Esophagus (tissue), 2 donors: ENCODE data around the gene CHRNB2. TPM values are rescaled to one million over a fixed set of nuclear protein-coding genes. Genes with fewer than 3 reads are reported as not detected.
A peak's percentile ranks its signal among the peaks of the same experiment; 100 is the strongest.

Experiments
- H3K27ac ChIP-seq, 2 donors: one replicate each; pipeline ENCODE4 v1.5.1; 2013; ENCODE audit warnings: low read depth in 2 of 2, mild to moderate bottlenecking in 2 of 2, inconsistent platforms in 1 of 2, low read length in 1 of 2, moderate library complexity in 1 of 2
- H3K27me3 ChIP-seq, 2 donors: one replicate each; pipeline ENCODE4 v1.6.1; 2013; ENCODE audit warnings: low read length in 2 of 2, control low read depth in 1 of 2, mild to moderate bottlenecking in 1 of 2; ENCODE audit not compliant: insufficient read depth in 2 of 2, control insufficient read depth in 1 of 2
- H3K36me3 ChIP-seq, 2 donors: one replicate each; pipeline ENCODE4 v1.6.1; 2013; ENCODE audit warnings: low read length in 1 of 2; ENCODE audit not compliant: control insufficient read depth in 2 of 2, insufficient read depth in 2 of 2
- H3K4me1 ChIP-seq, 2 donors: one replicate each; pipeline ENCODE4 v1.6.1; 2013; ENCODE audit warnings: low read length in 1 of 2; ENCODE audit not compliant: control insufficient read depth in 2 of 2, insufficient read depth in 2 of 2
- H3K4me3 ChIP-seq, 2 donors: one replicate each; pipeline ENCODE4 v1.5.1; 2013; ENCODE audit warnings: low read length in 2 of 2, mild to moderate bottlenecking in 2 of 2, low read depth in 1 of 2, moderate library complexity in 1 of 2
- H3K9me3 ChIP-seq, 2 donors: one replicate each; pipeline ENCODE4 v1.6.1; 2013; ENCODE audit warnings: mild to moderate bottlenecking in 2 of 2, low read depth in 1 of 2, low read length in 1 of 2, moderate library complexity in 1 of 2; ENCODE audit not compliant: control insufficient read depth in 2 of 2, insufficient read depth in 1 of 2
- WGBS, 2 donors: extraction: QIAGEN DNeasy Blood & Tissue Kit; methylation state at CpG; one replicate each; pipeline ENCODE4 v1.1.7; 2013; 5-methylcytosine and 5-hydroxymethylcytosine counted together
- polyA plus RNA-seq, 2 donors: library from polyadenylated mRNA; stranded (reverse); fragments of 200-250 nt; gene quantifications; one replicate each; pipeline ENCODE4 v1.2.3, GENCODE V29; 2013
- donor health status: healthy with polysubstance abuse.
- donor health status: Bipolar disorder and iron deficiency.

CHRNB2 gene
- polyA plus RNA-seq, 2 donors = 0.11 to 0.18 TPM

DNA sequence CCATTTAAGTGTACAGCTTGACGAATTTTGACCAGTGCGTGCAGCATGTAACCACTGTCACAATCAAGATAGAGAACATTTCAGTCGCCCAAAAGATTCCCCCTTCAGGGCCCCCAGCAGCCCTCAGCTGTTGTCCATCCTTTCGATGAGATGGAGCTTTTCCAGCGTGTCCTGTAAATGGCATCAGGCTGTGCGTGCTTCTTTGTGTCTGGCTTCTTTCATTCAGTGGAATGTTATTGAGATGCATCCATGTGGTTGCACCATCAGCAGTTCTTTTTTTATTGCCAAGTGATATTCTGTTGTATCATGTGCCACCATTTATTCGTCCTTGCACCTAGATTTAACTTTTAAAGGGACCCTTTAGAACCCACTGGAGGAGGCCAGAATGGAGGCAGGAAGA is 31.0 kb upstream of the CHRNB2 start:
- H3K9me3 ChIP-seq = no peaks in the 10 kb centered on the region
- H3K36me3 ChIP-seq = no peaks in the 10 kb centered on the region
- no peak overlapping the region for H3K4me3 ChIP-seq
- 79 to 84% methylated on average over 7 of the region's 7 CpGs for WGBS, 2 donors
- H3K4me1 ChIP-seq = no peaks in the 10 kb centered on the region
- no peak overlapping the region for H3K27ac ChIP-seq
- H3K27me3 ChIP-seq = peaks cover 0 to 3% of the 10 kb centered on the region in 2 donors

DNA sequence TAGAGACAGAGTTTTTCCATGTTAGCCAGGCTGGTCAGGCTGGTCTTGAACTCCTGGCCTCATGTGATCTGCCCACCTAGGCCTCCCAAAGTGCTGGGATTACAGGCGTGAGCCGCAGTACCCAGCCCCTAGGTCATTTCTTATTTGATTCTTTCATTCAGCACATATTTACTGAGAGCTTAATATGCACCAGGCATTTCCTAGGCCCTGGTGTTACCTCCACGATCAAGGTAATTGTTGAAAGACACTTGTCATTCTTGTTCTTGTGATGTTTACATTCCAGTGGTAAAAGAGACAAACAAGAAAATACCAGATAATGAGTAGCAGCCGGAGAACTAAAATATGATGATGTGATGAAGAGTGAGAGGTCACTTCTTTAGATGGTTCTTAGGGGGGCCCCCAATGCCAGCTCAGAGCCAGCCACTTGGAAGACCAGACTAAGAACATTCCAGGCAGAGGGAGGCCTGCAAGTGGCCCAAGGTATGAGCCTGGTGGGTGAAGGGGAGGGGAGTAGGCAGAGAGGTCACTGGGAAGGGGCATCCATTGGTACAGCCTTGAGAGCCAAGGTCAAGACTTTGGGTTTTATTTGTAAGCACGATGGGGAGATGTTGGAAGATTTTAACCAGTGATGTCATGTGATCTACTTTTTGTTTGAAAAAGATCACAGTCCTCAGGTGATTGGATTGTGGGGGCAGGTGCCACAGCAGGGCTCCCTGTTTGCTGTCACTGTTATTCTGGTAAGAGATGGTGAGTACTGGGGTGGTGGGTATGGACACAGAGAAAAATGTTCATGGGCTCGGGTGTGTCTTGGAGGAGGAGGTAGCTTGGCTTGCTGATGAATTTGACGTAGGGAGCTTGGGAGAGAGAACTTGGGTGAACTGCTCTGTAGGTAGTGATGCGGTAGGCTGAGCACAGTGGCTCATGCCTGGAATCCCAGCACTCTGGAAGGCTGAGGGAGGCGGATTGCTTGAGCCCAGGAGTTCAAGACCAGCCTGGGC is 27.8 kb upstream of the CHRNB2 start:
- WGBS, 2 donors = 78 to 84% methylated on average over 9 of the region's 9 CpGs
- Histone ChIP-seq H3K36me3 (no peaks in the 10 kb centered on the region), H3K9me3 (no peaks in the 10 kb centered on the region), H3K27ac (no peak overlapping the region), H3K27me3 (peaks cover 0 to 3% of the 10 kb centered on the region in 2 donors), H3K4me1 (peaks cover 0 to 3% of the 10 kb centered on the region in 2 donors), H3K4me3 (no peak overlapping the region)

DNA sequence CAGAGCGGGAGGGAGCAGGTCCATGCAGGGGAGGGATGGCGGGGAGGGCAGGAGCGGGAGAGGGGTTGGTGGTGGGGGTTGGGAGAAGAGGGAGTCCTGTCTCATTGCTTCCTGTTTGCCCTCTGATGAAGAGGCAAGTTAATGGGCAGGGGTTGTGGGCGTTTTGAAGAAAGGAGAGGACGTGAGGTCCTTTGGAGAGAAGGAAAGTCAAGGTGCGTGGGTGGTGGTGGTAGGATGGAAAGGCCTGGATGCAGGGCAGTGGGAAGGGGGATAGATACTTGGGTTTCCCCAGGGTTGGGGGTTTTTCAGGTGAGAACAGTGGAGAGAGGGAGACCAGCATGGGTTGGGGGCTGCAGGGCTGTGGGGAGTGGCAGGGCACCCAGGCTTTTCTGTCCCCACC is 26.3 kb upstream of the CHRNB2 start:
- Histone ChIP-seq H3K36me3 (no peaks in the 10 kb centered on the region), H3K27ac (no peak overlapping the region), H3K9me3 (no peaks in the 10 kb centered on the region), H3K4me3 (no peak overlapping the region), H3K4me1 (peaks cover 0 to 3% of the 10 kb centered on the region in 2 donors), H3K27me3 (peaks cover 0 to 3% of the 10 kb centered on the region in 2 donors)
- 62 to 67% methylated on average over 6 of the region's 6 CpGs for WGBS, 2 donors

DNA sequence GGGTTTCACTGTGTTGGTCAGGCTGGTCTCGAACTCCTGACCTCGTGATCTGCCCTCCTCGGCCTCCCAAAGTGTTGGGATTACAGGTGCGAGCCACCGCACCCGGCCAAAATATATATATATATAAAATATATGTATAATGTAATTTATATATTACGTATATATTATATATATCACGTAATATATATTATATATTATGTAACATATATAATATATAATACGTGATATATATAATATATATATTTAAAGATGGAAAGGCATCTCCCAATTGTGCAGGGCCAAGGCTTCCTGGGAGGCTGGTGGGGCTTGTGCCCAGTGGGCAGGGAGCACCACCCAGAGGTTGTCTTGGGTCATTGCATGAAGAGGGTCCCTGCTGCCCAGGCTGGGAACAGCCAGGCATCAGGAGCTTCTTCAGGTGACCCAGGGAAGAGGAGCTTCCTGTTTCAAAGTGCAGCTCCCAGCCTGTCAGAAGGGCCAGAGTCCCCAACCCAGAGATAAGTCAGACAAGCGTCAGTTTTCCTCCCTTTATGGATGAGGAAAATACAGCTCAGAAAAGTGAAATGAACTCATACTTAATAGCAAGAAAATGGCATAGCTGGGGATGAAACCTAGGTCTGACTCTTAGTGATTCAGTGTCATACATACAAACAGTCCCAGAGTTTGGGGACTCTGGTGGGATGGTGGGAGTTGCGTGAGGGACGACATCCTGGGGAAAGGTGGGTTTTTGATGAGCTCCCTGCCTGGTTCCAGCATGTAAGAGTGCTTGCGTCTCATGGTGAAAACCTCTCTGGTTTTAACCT is 21.1 kb upstream of the CHRNB2 start:
- H3K27ac ChIP-seq = peak overlapping the region in 1 of 2 donors; percentile 63
- 74% methylated on average over 13 of the region's 13 CpGs for WGBS, 2 donors
- no peaks in the 10 kb centered on the region for H3K27me3 ChIP-seq
- peaks cover 18 to 22% of the 10 kb centered on the region in 2 donors for H3K36me3 ChIP-seq
- no peak overlapping the region for H3K4me3 ChIP-seq
- H3K4me1 ChIP-seq = peaks cover 0 to 11% of the 10 kb centered on the region in 2 donors
- H3K9me3 ChIP-seq = no peaks in the 10 kb centered on the region

DNA sequence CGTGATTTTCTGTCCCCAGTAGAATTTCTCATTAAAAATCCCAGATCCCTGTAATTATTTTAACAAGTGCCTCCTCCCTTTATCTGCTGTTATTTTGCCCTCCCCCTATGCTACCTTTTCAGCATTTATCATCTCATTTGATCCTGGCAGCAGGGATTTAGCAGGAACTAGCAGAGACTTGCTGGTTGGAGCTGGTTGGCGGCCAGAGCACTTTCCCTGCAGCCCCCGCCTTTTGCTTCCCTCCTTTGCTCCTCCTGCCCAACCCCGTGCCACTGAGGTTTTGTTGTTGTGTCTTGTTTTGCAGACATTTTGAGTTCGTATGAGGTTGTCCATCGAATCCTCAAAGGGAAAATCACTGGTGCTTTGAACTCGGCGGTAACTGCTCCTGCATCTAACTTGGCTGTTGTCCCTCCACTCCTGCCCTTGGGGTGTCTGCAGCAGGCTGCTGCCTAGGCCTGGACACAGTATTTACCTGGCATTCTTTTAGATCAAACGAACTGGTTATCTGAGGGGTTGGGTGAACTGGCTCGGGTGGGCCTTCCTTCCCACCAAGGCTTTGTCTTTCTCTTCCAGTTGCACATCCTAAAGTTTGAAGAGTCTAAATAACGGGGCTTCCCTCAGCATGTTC is 20.4 kb upstream of the CHRNB2 start:
- 44 to 48% methylated on average over 11 of the region's 11 CpGs for WGBS, 2 donors
- no peak overlapping the region for H3K4me3 ChIP-seq
- H3K27me3 ChIP-seq = no peaks in the 10 kb centered on the region
- no peaks in the 10 kb centered on the region for H3K9me3 ChIP-seq
- peaks cover 2 to 13% of the 10 kb centered on the region in 2 donors for H3K4me1 ChIP-seq
- H3K27ac ChIP-seq = peak overlapping the region; percentile 52 to 56
- H3K36me3 ChIP-seq = peaks cover 25 to 30% of the 10 kb centered on the region in 2 donors

DNA sequence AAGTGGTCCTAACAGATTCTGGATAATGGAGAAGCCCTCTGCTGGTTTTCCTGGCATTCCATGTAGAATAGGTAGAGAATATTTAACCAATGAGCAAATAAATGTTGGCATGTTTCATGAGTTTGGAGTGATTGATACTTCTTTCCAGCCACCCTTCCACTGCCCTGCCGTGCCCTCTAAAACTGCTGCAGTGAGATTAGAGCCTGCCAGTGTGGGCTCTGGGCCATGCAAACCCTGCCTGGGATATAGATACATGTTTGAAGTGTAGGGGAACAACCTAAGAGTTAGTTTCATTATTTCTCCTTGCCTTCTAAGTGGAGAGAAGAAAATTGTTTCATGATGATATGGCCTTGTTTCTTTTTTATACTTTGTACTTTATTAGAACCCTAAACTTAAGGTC is 19.6 kb upstream of the CHRNB2 start:
- no peaks in the 10 kb centered on the region for H3K27me3 ChIP-seq
- H3K27ac ChIP-seq = peak overlapping the region in 1 of 2 donors; percentile 52
- H3K4me1 ChIP-seq = peaks cover 2 to 13% of the 10 kb centered on the region in 2 donors
- no peaks in the 10 kb centered on the region for H3K9me3 ChIP-seq
- peaks cover 33 to 34% of the 10 kb centered on the region in 2 donors for H3K36me3 ChIP-seq
- no peak overlapping the region for H3K4me3 ChIP-seq
- 25% methylated on average over 1 of the region's 1 CpG for WGBS, 2 donors

DNA sequence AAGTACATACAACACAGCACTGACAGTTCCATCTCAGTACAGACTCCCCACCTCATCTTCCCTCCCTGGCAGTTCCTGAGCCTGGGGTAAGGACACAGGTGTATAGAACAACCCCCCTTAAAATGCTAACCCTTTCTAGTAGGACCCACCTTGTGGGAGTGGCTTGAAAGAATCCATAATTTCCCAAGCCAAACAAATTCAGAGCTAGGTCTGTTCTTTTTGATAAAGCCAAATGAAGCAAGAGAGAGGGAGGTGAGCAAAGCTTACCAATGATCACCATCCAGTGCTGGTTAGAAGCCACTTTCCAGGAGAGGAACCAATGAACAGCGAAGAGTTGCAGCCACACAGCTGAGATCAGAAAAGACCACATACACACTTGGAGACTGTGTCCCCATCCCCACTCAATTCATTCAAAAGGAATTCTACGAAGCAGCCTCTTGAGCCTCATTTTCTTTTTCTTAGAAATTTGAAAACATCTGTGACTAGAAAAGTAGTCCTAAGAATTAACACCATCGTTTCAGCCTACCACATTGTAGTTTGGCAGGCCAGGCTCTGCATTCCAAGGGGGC is 18.3 kb upstream of the CHRNB2 start:
- Histone ChIP-seq H3K4me1 (peaks cover 2 to 9% of the 10 kb centered on the region in 2 donors), H3K36me3 (peaks cover 34 to 42% of the 10 kb centered on the region in 2 donors), H3K9me3 (no peaks in the 10 kb centered on the region), H3K27ac (peak overlapping the region in 1 of 2 donors; percentile 9), H3K27me3 (no peaks in the 10 kb centered on the region), H3K4me3 (no peak overlapping the region)
- WGBS, 2 donors = 74 to 78% methylated on average over 3 of the region's 3 CpGs

DNA sequence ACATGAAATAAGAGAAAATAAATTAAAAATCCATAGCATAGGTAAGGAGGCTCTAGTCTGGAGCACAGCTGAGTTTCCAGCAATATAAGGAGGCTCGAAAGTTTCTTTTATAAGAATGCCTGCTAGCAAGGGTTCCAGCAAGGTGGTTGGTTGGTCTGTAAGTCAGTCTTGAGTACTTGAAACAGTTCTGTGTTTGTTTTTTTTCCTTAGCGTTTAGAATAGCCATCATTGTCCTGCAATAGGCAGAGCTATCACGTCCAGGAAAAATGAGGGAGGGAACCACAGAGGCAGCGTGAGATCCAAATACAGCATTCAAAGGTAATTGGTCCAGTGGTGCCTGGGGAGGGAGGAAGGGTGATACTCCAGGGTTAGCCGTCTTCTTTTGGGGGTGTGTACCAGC is 17.5 kb upstream of the CHRNB2 start:
- WGBS, 2 donors = 59 to 65% methylated on average over 5 of the region's 5 CpGs
- H3K27me3 ChIP-seq = no peaks in the 10 kb centered on the region
- no peak overlapping the region for H3K27ac ChIP-seq
- H3K36me3 ChIP-seq = peaks cover 34 to 46% of the 10 kb centered on the region in 2 donors
- H3K9me3 ChIP-seq = no peaks in the 10 kb centered on the region
- H3K4me3 ChIP-seq = no peak overlapping the region
- H3K4me1 ChIP-seq = peaks cover 2 to 9% of the 10 kb centered on the region in 2 donors

DNA sequence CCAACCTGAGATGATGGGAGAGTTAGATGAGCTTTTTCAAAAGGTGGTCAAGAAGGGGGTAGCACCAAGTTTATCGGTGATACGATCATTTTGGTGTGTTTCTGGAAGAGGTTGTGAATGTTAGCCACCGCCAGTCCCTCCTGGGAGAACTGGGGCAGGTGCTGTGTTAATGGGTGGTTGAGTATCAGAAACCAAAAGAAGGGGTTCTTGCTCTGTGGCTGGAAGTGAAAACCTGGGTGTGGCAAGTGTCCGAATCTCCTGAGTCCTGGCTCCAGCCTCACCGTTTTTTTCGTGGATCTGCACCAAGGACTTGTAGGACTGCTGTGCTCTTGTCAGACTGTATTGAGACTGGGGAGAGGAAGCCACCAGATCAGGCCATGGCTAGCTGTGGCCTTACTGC is 16.9 kb upstream of the CHRNB2 start:
- Histone ChIP-seq H3K36me3 (peaks cover 40 to 52% of the 10 kb centered on the region in 2 donors), H3K27ac (no peak overlapping the region), H3K4me1 (peaks cover 2 to 9% of the 10 kb centered on the region in 2 donors)

More for the DNA sequence above, 16.9 kb upstream of the CHRNB2 start:
- no peaks in the 10 kb centered on the region for H3K9me3 ChIP-seq
- WGBS, 2 donors = 66 to 76% methylated on average over 6 of the region's 6 CpGs
- H3K27me3 ChIP-seq = no peaks in the 10 kb centered on the region
- H3K4me3 ChIP-seq = no peak overlapping the region
